Calu3 (cell line): Measurements from ENCODE around the gene TMEM121B. TPM values are rescaled to one million over a fixed set of nuclear protein-coding genes. Genes with fewer than 3 reads are reported as not detected.

Experiments
- BruUV-seq: library from RNA; stranded (reverse); fragments of 400-500 nt; replicated peaks from 2 replicates; lab custom pipeline; 2021; lab: Mats Ljungman, UMichigan
- CTCF ChIA-PET: fragments of 300-600 bp; sonication (Branson Sonifier 250); formaldehyde crosslinking; loops from one replicate; lab custom pipeline; 2022; ENCODE audit warnings: antibody characterized with exemption; lab: Charles Lee
- DNase-seq: peaks from one replicate; pipeline ENCODE4 v3.0.0; 2022
- H3K27ac Mint-ChIP-seq: one replicate; pipeline ENCODE4 v1.8.0; 2022; ENCODE audit warnings: mixed read lengths; ENCODE audit not compliant: unreplicated experiment
- H3K27me3 Mint-ChIP-seq: one replicate; pipeline ENCODE4 v1.8.0; 2022; ENCODE audit warnings: mixed read lengths; ENCODE audit not compliant: unreplicated experiment
- H3K36me3 Mint-ChIP-seq: one replicate; pipeline ENCODE4 v1.8.0; 2022; ENCODE audit warnings: mild to moderate bottlenecking, moderate library complexity, mixed read lengths; ENCODE audit not compliant: insufficient read depth, unreplicated experiment
- H3K4me1 Mint-ChIP-seq: one replicate; pipeline ENCODE4 v1.8.0; 2022; ENCODE audit warnings: mild to moderate bottlenecking, low read depth, mixed read lengths; ENCODE audit not compliant: unreplicated experiment
- H3K4me3 Mint-ChIP-seq: one replicate; pipeline ENCODE4 v1.8.0; 2022; ENCODE audit warnings: mild to moderate bottlenecking, low read depth, moderate library complexity, mixed read lengths; ENCODE audit not compliant: unreplicated experiment
- H3K9me3 Mint-ChIP-seq: one replicate; pipeline ENCODE4 v1.8.0; 2022; ENCODE audit warnings: low read depth, mixed read lengths; ENCODE audit not compliant: unreplicated experiment
- intact Hi-C: fragments of 100-400 bp; cut with micrococcal nuclease; formaldehyde crosslinking; loops from one replicate; pipeline ENCODE4 v1.10.0; 2022; ENCODE audit not compliant: unreplicated experiment
- total RNA-seq: library from RNA; stranded (reverse); gene quantifications from 2 replicates; pipeline ENCODE4 v1.2.3, GENCODE V29; 2022
- TF ChIP-seq, protein P1 (sequence below): fragments of 200-600 bp; IDR thresholded peaks from one replicate; pipeline ENCODE4 v1.8.0; 2022; ENCODE audit warnings: antibody characterized with exemption; ENCODE audit not compliant: unreplicated experiment

Gene TMEM121B
- total RNA-seq, 1 experiment from 2014 or later = 0.21 TPM

DNA sequence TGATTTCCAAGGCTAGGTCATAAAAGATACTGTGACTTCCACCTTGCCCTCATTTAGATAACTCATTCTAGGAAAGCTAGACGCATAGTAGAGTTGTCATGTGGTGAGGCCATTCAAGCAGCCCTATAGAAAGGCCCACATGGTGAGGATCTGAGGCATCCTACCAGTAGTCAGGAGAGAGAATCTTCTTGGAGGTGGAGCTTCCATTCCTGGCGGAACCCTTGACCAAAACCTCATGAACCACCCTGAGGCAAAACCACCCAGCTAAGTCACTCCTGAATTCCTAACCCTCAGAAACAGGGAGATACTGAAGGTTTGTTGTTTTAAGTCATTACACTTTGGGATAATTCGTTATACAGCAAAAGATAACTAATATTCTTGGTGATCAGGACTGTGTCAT, 40.8 kb upstream of the TMEM121B start:
- H3K9me3 Mint-ChIP-seq = no peaks in the 10 kb centered on the region
- peaks cover 24% of the 10 kb centered on the region for H3K36me3 Mint-ChIP-seq
- H3K27ac Mint-ChIP-seq = no peak overlapping the region
- no peak for DNase-seq
- CTCF ChIA-PET = no interaction called here
- peaks cover 12% of the 10 kb centered on the region for H3K27me3 Mint-ChIP-seq
- no peak overlapping the region for H3K4me3 Mint-ChIP-seq
- intact Hi-C loops = no loop called here
- BruUV-seq = no TSS peak
- H3K4me1 Mint-ChIP-seq = no peaks in the 10 kb centered on the region
- TF ChIP-seq, protein P1, sequence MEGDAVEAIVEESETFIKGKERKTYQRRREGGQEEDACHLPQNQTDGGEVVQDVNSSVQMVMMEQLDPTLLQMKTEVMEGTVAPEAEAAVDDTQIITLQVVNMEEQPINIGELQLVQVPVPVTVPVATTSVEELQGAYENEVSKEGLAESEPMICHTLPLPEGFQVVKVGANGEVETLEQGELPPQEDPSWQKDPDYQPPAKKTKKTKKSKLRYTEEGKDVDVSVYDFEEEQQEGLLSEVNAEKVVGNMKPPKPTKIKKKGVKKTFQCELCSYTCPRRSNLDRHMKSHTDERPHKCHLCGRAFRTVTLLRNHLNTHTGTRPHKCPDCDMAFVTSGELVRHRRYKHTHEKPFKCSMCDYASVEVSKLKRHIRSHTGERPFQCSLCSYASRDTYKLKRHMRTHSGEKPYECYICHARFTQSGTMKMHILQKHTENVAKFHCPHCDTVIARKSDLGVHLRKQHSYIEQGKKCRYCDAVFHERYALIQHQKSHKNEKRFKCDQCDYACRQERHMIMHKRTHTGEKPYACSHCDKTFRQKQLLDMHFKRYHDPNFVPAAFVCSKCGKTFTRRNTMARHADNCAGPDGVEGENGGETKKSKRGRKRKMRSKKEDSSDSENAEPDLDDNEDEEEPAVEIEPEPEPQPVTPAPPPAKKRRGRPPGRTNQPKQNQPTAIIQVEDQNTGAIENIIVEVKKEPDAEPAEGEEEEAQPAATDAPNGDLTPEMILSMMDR = no peak

DNA sequence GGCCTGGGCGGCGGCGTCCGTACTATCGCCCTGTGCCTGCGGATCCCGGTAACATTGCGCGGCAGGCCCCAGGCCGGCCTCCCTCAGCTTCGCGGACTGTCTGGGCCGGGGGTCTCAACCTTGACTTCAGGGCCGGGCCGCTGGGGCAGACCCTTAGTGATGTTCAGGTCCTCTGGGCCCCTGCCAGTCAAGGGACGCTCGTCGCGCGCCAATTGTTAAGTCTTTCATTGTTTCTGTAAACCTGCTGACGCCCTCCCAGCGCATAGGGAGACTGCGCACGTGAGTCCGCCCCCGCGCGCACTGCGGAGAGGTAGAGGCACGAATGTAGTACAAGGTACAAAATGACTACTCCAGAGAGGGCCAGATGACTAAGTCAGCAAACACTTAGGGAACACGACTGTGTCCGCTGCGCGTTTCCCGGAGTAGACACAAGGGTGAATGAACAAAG, 38.4 kb upstream of the TMEM121B start:
- peak; percentile 54 for DNase-seq
- Mint-ChIP-seq H3K4me1 (peaks cover 8% of the 10 kb centered on the region), H3K27me3 (no peaks in the 10 kb centered on the region), H3K36me3 (peaks cover 29% of the 10 kb centered on the region), H3K4me3 (peak overlapping the region; percentile 96), H3K9me3 (no peaks in the 10 kb centered on the region), H3K27ac (peak overlapping the region; percentile 1)
- TSS peak; percentile 43 for BruUV-seq
- intact Hi-C loops = no loop called here
- CTCF ChIA-PET = interaction anchor here (1.1 to 1.9 kb wide), 2 partner anchors 12 to 342 kb away, joined by 3 to 14 read pairs; no protein-coding TSS in a partner anchor
- TF ChIP-seq, protein P1 = no peak

DNA sequence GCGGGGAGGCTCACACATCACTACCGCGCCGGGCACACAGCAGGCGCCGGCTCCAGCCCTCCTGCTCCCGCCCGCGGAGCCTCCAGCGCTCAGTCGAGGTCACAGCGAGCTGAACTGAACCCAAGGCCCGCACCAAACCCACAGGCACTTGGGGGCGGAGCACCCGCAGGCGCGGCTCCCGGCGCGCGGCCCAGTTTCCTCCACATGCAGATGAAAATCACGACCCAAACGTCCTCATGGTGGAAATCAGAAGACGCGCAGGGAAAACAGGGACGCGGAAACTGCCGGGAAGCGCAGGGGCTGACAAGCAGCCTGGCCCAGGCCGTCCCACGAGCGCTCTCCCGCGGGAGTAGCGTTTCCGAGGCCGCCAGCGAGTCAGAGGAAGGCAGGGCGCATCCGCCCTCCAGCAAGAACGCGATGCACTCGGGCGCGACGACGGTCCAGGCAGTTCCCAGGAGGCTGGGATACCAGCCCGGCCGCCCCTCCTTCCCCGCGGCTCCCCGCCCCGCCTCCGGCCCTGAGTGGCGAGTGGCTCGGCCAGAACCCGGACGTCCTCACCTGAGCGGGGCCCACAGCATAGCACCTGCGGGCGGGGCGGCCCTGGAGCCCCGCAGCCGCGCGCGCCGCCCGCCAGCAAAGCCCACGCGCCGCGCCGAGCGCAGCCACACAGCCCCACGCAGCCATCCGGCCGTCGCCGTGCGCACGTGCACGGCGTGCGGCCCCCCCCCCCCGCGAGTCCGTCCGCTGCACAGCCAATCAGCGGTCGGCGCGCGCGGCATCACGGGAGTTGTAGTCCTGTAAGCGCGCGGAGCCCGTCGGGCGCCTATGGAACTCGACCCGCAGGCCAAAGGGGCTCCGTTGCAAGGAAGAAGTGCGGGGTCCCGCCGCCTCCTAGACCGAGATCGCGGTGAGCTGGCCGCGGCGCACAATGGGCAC, 37.7 kb upstream of the TMEM121B start, which contains the start of gene HDHD5:
Gene HDHD5, minus strand, starts transcription at position 710 of the 936 bp plus-strand sequence. Its CDS starts 26 bp downstream, at position 684.
- intact Hi-C loops = no loop called here
- DNase-seq = peak; percentile 88
- Mint-ChIP-seq H3K9me3 (no peaks in the 10 kb centered on the region), H3K27ac (peak within 1 kb of the TSS; percentile 56), H3K4me1 (peaks cover 8% of the 10 kb centered on the region), H3K4me3 (peak within 1 kb of the TSS; percentile 96), H3K36me3 (peaks cover 29% of the 10 kb centered on the region), H3K27me3 (no peaks in the 10 kb centered on the region)
- BruUV-seq = no TSS peak
- TF ChIP-seq, protein P1 = no peak
- CTCF ChIA-PET = interaction anchor here (0.7 to 1.9 kb wide), 3 partner anchors 13 to 343 kb away, joined by 3 to 14 read pairs (median 4); no protein-coding TSS in a partner anchor

DNA sequence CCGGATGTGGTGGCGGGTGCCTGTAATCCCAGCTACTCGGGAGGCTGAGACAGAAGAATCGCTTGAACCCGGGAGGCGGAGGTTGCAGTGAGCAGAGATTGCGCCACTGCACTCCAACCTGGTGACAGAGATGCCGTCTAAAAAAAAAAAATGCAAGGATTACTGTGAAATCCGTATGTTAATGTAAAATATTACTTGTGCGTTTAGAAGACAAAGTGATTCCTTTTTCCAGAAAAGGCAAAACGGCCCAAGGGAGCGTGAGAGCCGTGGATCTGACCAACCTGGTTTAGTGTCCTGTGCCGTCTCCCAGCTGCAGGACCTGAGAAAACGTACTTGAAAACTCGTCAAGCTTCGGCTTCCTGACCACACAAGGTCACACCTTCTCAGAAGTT, 37.0 kb upstream of the TMEM121B start:
- no TSS peak for BruUV-seq
- Mint-ChIP-seq H3K27me3 (no peaks in the 10 kb centered on the region), H3K9me3 (no peaks in the 10 kb centered on the region), H3K4me3 (peak overlapping the region; percentile 96), H3K4me1 (peaks cover 14% of the 10 kb centered on the region), H3K36me3 (peaks cover 29% of the 10 kb centered on the region), H3K27ac (peak overlapping the region; percentile 56)
- intact Hi-C loops = no loop called here
- CTCF ChIA-PET = interaction anchor here (0.7 kb wide), 2 partner anchors 12 to 38 kb away, joined by 3 to 4 read pairs; no protein-coding TSS in a partner anchor
- DNase-seq = no peak
- TF ChIP-seq, protein P1 = no peak
